Measurements from ENCODE around the gene PMPCA. TPM values are rescaled to one million over a fixed set of nuclear protein-coding genes. Genes with fewer than 3 reads are reported as not detected.

PMPCA gene
- total and polyA plus RNA-seq, 11 donors = 61.5 to 81.8 (median 73.6) TPM

DNA sequence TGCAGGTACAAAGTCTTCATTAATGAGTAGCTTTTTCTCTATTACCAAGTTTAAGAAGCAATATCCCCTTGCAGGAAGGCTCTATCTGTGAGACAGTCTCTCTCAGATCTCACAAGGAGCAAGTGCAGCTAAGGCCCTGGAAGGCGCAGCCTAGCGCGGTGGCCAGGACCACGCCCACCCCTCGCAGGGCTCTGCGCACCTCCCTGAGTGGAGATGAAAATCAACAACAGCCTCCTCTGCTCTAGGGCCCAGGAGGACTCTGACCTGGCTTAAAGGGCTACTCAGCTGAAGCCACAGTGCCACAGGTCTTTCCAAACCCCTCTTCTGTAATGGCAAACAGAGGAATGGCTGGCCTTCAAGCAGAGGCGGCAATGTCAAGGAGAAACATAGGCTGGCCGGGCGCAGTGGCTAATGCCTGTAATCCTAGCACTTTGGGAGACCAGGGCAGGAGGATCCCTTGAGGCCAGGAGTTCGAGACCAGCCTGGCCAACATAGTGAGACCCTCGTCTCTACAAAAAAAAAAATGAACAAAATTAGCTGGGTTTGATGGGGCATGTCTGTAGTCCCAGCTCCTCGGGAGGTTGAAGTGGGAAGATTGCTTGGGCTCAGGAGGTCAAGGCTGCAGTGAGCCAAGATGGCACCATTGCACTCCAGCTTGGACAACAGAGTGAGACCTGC is 60.5 kb downstream of the PMPCA start:
- Histone ChIP-seq H3K27me3 (no peaks in the 10 kb centered on the region), H3K27ac (no peak overlapping the region), H3K9me3 (no peaks in the 10 kb centered on the region), H3K36me3 (peaks cover 7 to 100% (median 98%) of the 10 kb centered on the region in 9 donors), H3K4me1 (no peaks in the 10 kb centered on the region), H3K4me3 (no peak overlapping the region)
- intact Hi-C loops (cut with DNase I) = no loop called here
- TF ChIP-seq CTCF (IDR thresholded peaks at IDR 0.05) (no peak), POLR2A (IDR thresholded peaks at IDR 0.05) (no peak)
- WGBS, 4 donors = 93 to 97% (median 95%) methylated on average over 12 of the region's 12 CpGs
- ATAC-seq = no peak
- DNase-seq = no peak

DNA sequence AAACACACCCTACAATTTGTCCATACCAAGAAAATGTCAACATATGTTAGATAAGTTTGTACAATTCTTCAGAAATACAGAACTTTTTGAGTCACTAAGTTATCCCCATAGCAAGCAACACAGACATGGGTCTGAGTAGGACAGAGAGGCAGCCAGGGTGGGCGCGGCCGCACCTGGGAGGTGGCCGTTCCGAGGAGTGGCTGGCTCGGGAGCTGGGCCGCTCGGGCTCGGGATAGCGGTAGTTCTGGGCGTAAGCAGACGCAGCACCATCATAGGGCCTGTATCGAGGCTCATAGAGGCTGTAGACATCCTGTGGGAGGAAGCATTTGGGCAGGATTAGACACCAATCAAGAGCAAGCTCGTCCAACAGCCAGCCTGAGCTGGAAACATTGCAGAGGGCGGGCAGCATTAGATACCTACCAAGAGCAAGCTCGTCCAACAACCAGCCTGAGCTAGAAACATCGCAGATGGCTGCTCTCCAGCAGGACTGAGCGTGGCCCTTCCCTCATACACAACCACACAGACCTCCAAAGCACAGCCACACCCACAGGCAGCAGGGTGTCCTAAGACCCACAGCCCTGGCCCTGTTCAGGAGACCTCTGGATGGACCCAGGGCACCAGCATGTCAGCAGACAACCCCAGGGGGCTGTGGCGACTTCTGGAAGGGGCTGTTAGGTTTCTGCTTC is 61.5 kb downstream of the PMPCA start:
- Histone ChIP-seq H3K27me3 (no peaks in the 10 kb centered on the region), H3K4me1 (no peaks in the 10 kb centered on the region), H3K4me3 (no peak overlapping the region), H3K27ac (no peak overlapping the region), H3K9me3 (no peaks in the 10 kb centered on the region), H3K36me3 (peaks cover 3 to 100% (median 98%) of the 10 kb centered on the region in 9 donors)
- ATAC-seq = no peak
- 93 to 97% (median 94%) methylated on average over 19 of the region's 19 CpGs for WGBS, 4 donors
- TF ChIP-seq POLR2A (IDR thresholded peaks at IDR 0.05) = no peak
- TF ChIP-seq CTCF (IDR thresholded peaks at IDR 0.05) = no peak
- intact Hi-C loops (cut with DNase I) = no loop called here
- DNase-seq = no peak

GRCh38 chr9:136472640-136473353 is 62.3 kb downstream of the PMPCA start:
- WGBS, 4 donors = 90 to 93% (median 90%) methylated on average over 23 to 28 of the region's 28 CpGs
- H3K36me3 ChIP-seq = peaks cover 2 to 100% (median 98%) of the 10 kb centered on the region in 9 donors
- TF ChIP-seq CTCF (IDR thresholded peaks at IDR 0.05) = no peak
- no peak for TF ChIP-seq POLR2A (IDR thresholded peaks at IDR 0.05)
- no peak for DNase-seq
- H3K9me3 ChIP-seq = no peaks in the 10 kb centered on the region
- intact Hi-C loops (cut with DNase I) = no loop called here
- no peaks in the 10 kb centered on the region for H3K27me3 ChIP-seq
- no peak for ATAC-seq
- H3K4me3 ChIP-seq = no peak overlapping the region
- no peak overlapping the region for H3K27ac ChIP-seq
- no peaks in the 10 kb centered on the region for H3K4me1 ChIP-seq

DNA sequence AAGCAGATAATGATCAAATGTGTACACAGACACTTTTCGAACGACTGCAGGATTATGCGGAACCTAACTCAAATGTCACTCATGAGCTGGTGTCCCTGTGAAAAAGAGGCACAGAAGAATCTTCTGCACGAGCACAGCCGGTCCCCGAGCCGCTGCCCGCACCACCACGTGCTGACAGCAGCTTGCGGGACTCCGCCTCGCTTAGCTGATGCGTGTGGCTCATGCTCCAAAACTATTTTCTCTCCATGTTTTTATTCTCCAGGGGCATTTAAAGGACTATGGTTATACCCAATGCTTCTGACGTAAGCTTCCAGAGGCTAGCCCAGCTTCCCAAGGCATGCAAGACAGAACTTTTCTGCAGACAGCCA is 62.9 kb downstream of the PMPCA start:
- Histone ChIP-seq H3K27ac (no peak overlapping the region), H3K4me1 (no peaks in the 10 kb centered on the region), H3K9me3 (no peaks in the 10 kb centered on the region), H3K36me3 (peaks cover 2 to 100% (median 96%) of the 10 kb centered on the region in 9 donors), H3K27me3 (no peaks in the 10 kb centered on the region), H3K4me3 (no peak overlapping the region)
- intact Hi-C loops (cut with DNase I) = no loop called here
- 85 to 90% (median 90%) methylated on average over 14 of the region's 14 CpGs for WGBS, 4 donors
- ATAC-seq (no peak), DNase-seq (no peak)
- TF ChIP-seq POLR2A (IDR thresholded peaks at IDR 0.05) = no peak
- TF ChIP-seq CTCF (IDR thresholded peaks at IDR 0.05) = no peak
